ENCODE results near the gene LCN6. TPM values are rescaled to one million over a fixed set of nuclear protein-coding genes. Genes with fewer than 3 reads are reported as not detected.

Gene LCN6
- total and polyA plus RNA-seq, 2 of the 4 experiments (the other 2 are of a cell fraction) = not detected

GRCh38 chr9:136754059-136754572 lies 5.8 kb upstream of the LCN6 start:
- peaks cover 16% of the 10 kb centered on the region for H3K9me3 ChIP-seq (ENCODE audit: control insufficient read depth, insufficient read depth, low read length)
- no peak overlapping the region for H3K4ac ChIP-seq (ENCODE audit: low read depth, low read length)
- H3K4me3 ChIP-seq (ENCODE audit: insufficient read depth, low read depth, low read length) = no peak overlapping the region
- no peak overlapping the region for H3K56ac ChIP-seq (ENCODE audit: extremely low read depth, insufficient read depth, low read length)
- no peaks in the 10 kb centered on the region for H3K79me1 ChIP-seq (ENCODE audit: low read depth in 1 of 2, low read length in 2 of 2)
- no peak overlapping the region for H3K9ac ChIP-seq (ENCODE audit: low read depth, low read length)
- H2AK9ac ChIP-seq (replicated peaks; ENCODE audit: low read depth, low read length, poor library complexity) = no peak overlapping the region
- no peaks in the 10 kb centered on the region for H4K20me1 ChIP-seq (ENCODE audit: insufficient read depth, low read length)
- H2AFZ ChIP-seq (replicated peaks; ENCODE audit: low read length, poor library complexity) = no peak overlapping the region
- no peaks in the 10 kb centered on the region for H3K9me1 ChIP-seq (ENCODE audit: insufficient read depth, low read length)
- H3K27me3 ChIP-seq (ENCODE audit: control insufficient read depth, insufficient read depth, low read length) = peaks cover 6% of the 10 kb centered on the region
- H3K14ac ChIP-seq (replicated peaks; ENCODE audit: low read depth, low read length) = no peak overlapping the region
- dilution Hi-C loops (cut with HindIII; ENCODE audit: low sequenced_read_pairs, unreplicated experiment) (no loop called here), in situ Hi-C loops (cut with MboI; ENCODE audit: low sequenced_read_pairs) (no loop called here), intact Hi-C loops (cut with micrococcal nuclease) (no loop called here)
- H2BK120ac ChIP-seq (ENCODE audit: low read depth, low read length) = no peak overlapping the region
- no peaks in the 10 kb centered on the region for H3K4me1 ChIP-seq (ENCODE audit: control insufficient read depth, insufficient read depth, low read length)
- no peak overlapping the region for H4K91ac ChIP-seq (ENCODE audit: insufficient read depth, low read depth, low read length)
- H2BK15ac ChIP-seq (ENCODE audit: low read depth, low read length) = no peak overlapping the region
- 79% methylated on average over 12 of the region's 17 CpGs; no CpG with 5 or more reads in 1 of the 2 experiments for whole genome bisulfite sequencing, 2 experiments (ENCODE audit: extremely low coverage in 2 of 2, insufficient read length in 1 of 2)
- no peaks in the 10 kb centered on the region for H3K36me3 ChIP-seq (ENCODE audit: control insufficient read depth, insufficient read depth, low read length)
- H3K4me2 ChIP-seq (ENCODE audit: low read depth, low read length) = no peak overlapping the region
- no peak overlapping the region for H2BK20ac ChIP-seq (ENCODE audit: low read depth, low read length)
- no peak overlapping the region for H3K27ac ChIP-seq (ENCODE audit: insufficient read depth, low read length)
- no peak overlapping the region for H3K18ac ChIP-seq (ENCODE audit: low read depth, low read length)
- H3K23ac ChIP-seq (ENCODE audit: low read depth, low read length) = no peak overlapping the region
- TF ChIP-seq BHLHE40 (IDR thresholded peaks at IDR 0.05; ENCODE audit: low read depth, low read length) (no peak), MAZ (IDR thresholded peaks at IDR 0.05; ENCODE audit: borderline replicate concordance, low read depth, low read length) (no peak), CEBPB (IDR thresholded peaks at IDR 0.05; ENCODE audit: low read depth, low read length) (no peak), CTCF (conservative IDR thresholded peaks at IDR 0.05; ENCODE audit: low read depth, low read length) (no peak), POLR2A (IDR thresholded peaks at IDR 0.05; ENCODE audit: low read depth, low read length) (no peak), RFX5 (IDR thresholded peaks at IDR 0.05; ENCODE audit: low read depth, low read length) (no peak), MAFK (IDR thresholded peaks at IDR 0.05; ENCODE audit: low read depth, low read length) (no peak), USF2 (IDR thresholded peaks at IDR 0.05; ENCODE audit: low read depth, low read length) (no peak), FOS (IDR thresholded peaks at IDR 0.05; ENCODE audit: low read depth, low read length) (no peak), ELK1 (IDR thresholded peaks at IDR 0.05; ENCODE audit: borderline replicate concordance, low read depth, low read length) (no peak), RAD21 (IDR thresholded peaks at IDR 0.05; ENCODE audit: low read length) (no peak), SMC3 (IDR thresholded peaks at IDR 0.05; ENCODE audit: low read depth, low read length) (no peak), RCOR1 (IDR thresholded peaks at IDR 0.05; ENCODE audit: insufficient replicate concordance, low read length) (no peak), CHD1 (IDR thresholded peaks at IDR 0.05; ENCODE audit: low read depth, low read length) (no peak), MXI1 (IDR thresholded peaks at IDR 0.05; ENCODE audit: borderline replicate concordance, low read depth, low read length) (no peak)
- ChIA-PET POLR2A (ENCODE audit: unreplicated experiment) (no interaction called here), CTCF (no interaction called here)
- ATAC-seq (ENCODE audit: low read depth) = no peak
- BruUV-seq (replicated peaks) = no TSS peak
- DNase-seq = no peak
- H2AK5ac ChIP-seq (ENCODE audit: low read depth, low read length) = no peak overlapping the region
- H4K5ac ChIP-seq (ENCODE audit: low read depth, low read length) = no peak overlapping the region
- H2BK5ac ChIP-seq (ENCODE audit: low read depth, low read length, poor library complexity, severe bottlenecking) = no peak overlapping the region
- H4K8ac ChIP-seq (ENCODE audit: low read depth in 2 of 2, low read length in 2 of 2) = no peak overlapping the region

Data from IMR-90 (cell line).